HepG2 (cell line): Measurements from ENCODE around the gene PRM2. TPM values are rescaled to one million over a fixed set of nuclear protein-coding genes. Genes with fewer than 3 reads are reported as not detected.

Experiments
- ARID4A ChIP-seq: sonication (generic); formaldehyde crosslinking; IDR thresholded peaks from 2 replicates; pipeline ENCODE4 v1.5.0; 2020; ENCODE audit warnings: mild to moderate bottlenecking, missing genetic modification reagents, borderline replicate concordance
- ARNT2 ChIP-seq: sonication (generic); formaldehyde crosslinking; IDR thresholded peaks from 2 replicates; pipeline ENCODE4 v1.8.0; 2022; ENCODE audit warnings: mild to moderate bottlenecking, low read depth, missing genetic modification reagents, moderate library complexity
- CENPX ChIP-seq: sonication (generic); formaldehyde crosslinking; IDR thresholded peaks from 2 replicates; pipeline ENCODE4 v1.9.0; 2021; ENCODE audit warnings: mild to moderate bottlenecking, missing genetic modification reagents, moderate library complexity
- DMTF1 ChIP-seq: sonication (generic); formaldehyde crosslinking; IDR thresholded peaks from 2 replicates; pipeline ENCODE4 v1.4.0; 2020; ENCODE audit warnings: mild to moderate bottlenecking, missing genetic modification reagents
- MTA1 ChIP-seq: sonication (generic); formaldehyde crosslinking; IDR thresholded peaks from 2 replicates; pipeline ENCODE4 v1.4.0; 2020; ENCODE audit warnings: missing genetic modification reagents, mild to moderate bottlenecking, borderline replicate concordance
- NCOA5 ChIP-seq: sonication (generic); formaldehyde crosslinking; IDR thresholded peaks from 2 replicates; pipeline ENCODE4 v1.4.0; 2020; ENCODE audit warnings: missing genetic modification reagents
- NFKB2 ChIP-seq: sonication (generic); formaldehyde crosslinking; IDR thresholded peaks from 2 replicates; pipeline ENCODE4 v1.4.0; 2020; ENCODE audit warnings: missing genetic modification reagents, borderline replicate concordance
- PRMT3 ChIP-seq: sonication (generic); formaldehyde crosslinking; IDR thresholded peaks from 2 replicates; pipeline ENCODE4 v1.8.1; 2022; ENCODE audit warnings: low read depth, mild to moderate bottlenecking, moderate library complexity, missing genetic modification reagents, borderline replicate concordance
- TGIF2 ChIP-seq: IDR thresholded peaks from 2 replicates; pipeline ENCODE4 v1.6.1; 2016; ENCODE audit warnings: control low read depth, missing compliant biosample characterization
- ZMYM2 ChIP-seq: sonication (generic); formaldehyde crosslinking; IDR thresholded peaks from 2 replicates; pipeline ENCODE4 v1.8.0; 2022; ENCODE audit warnings: mild to moderate bottlenecking, missing genetic modification reagents
- ZNF3 ChIP-seq: IDR thresholded peaks from 2 replicates; pipeline ENCODE4 v1.7.0; 2017; ENCODE audit warnings: inconsistent platforms
- ZNF326 ChIP-seq: sonication (generic); formaldehyde crosslinking; IDR thresholded peaks from 2 replicates; pipeline ENCODE4 v1.4.0; 2020; ENCODE audit warnings: missing genetic modification reagents, borderline replicate concordance
- ZNF841 ChIP-seq: sonication (generic); formaldehyde crosslinking; IDR thresholded peaks from 2 replicates; pipeline ENCODE4 v1.8.1; 2023; ENCODE audit warnings: missing genetic modification reagents, borderline replicate concordance
- polyA plus RNA-seq, 8 experiments: library from polyadenylated mRNA; depleted of rRNA in 3 of 8; stranded (reverse) in 7 of 8; unstranded in 1 of 8; fragments of >200 nt; fragmentation: Illumina TruSeq in 4 of 8; extraction: Trizol in 4 of 8; gene quantifications; 2 replicates each; pipeline versions ENCODE4 v1.2.1 to v1.2.3, GENCODE V29; 2011 to 2016; ENCODE audit warnings: low read depth in 4 of 8, missing spikeins in 1 of 8, mixed read lengths in 1 of 8; ENCODE audit not compliant: insufficient read depth in 1 of 8
- total RNA-seq, 5 experiments: library from RNA; depleted of rRNA; stranded (reverse); fragments of >200 nt; fragmentation: Illumina TruSeq; extraction: Trizol; gene quantifications; 2 replicates each; pipeline ENCODE4 v1.2.3, GENCODE V29; 2016; ENCODE audit warnings: low read depth in 1 of 5
- TF ChIP-seq, protein P1 (sequence below): sonication (generic); formaldehyde crosslinking; IDR thresholded peaks from 2 replicates; pipeline ENCODE4 v1.5.0; 2020; ENCODE audit warnings: missing genetic modification reagents
- TF ChIP-seq, protein P2 (sequence below): sonication (generic); formaldehyde crosslinking; IDR thresholded peaks from 2 replicates; pipeline ENCODE4 v1.8.0; 2022; ENCODE audit warnings: mild to moderate bottlenecking, missing genetic modification reagents, moderate library complexity
- TF ChIP-seq, protein P3 (sequence below): sonication (generic); formaldehyde crosslinking; IDR thresholded peaks from 2 replicates; pipeline ENCODE4 v1.5.0; 2020; ENCODE audit warnings: missing genetic modification reagents, mild to moderate bottlenecking, borderline replicate concordance
- TF ChIP-seq, protein P4 (sequence below): sonication (generic); formaldehyde crosslinking; IDR thresholded peaks from 2 replicates; pipeline ENCODE4 v1.4.0; 2020; ENCODE audit warnings: missing genetic modification reagents

The PRM2 gene
- total and polyA plus RNA-seq, 2 of the 13 experiments (the other 11 are each of a cell fraction or from before 2014, with no cell fraction given), result 0.54 TPM; not detected in 1

DNA sequence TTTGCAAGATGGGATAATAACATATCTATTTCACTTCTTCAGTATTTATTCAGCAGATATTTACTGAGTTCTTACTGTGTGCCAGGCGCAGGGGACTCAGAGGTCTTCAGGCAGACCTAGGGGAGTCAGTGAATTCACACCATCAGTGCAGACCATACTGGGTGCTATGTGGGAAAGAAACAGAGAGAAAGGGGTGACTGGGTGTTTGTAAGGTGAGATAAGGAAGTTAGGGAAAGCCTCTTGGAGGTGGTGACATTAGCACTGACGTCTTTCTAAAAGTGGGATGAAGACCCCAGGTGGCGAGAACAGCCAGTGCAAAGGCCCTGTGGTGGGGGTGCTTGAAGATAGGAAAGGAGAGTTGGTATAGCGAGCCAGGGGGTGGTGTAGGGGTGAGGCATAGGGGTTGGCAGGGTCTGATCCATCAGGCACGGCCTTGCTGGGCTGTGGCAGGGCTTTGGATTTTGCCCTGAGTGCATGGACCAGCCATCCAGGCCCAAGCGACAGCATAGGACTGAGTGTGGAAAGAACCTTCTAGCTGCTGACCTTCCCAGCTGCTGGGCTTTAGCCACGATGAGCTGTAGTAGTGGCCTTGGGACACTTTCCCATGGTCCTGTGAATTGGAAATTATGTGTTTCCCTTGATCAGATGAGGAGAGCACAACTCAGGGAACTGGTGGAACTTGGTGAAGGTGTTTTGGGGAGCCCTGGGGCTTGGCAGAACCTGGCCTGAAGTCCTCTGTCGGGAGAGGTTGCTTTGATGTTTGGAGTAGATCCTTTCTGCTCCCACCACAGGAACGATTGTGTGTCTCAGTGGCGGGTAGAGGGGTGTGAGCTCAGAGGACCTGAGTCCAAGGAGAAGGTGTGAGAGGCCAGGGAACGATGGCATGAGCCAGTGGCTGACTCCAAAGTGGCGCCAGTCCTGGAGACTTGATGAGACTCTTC lies 16.4 kb downstream of the PRM2 start (continued):
- TF ChIP-seq ARID4A (CRISPR knock-in tag), result peak; percentile 39; the same call in 1 of the 2 replicates
- TF ChIP-seq CENPX (CRISPR knock-in tag), result no peak
- TF ChIP-seq ARNT2 (CRISPR knock-in tag), result no peak
- TF ChIP-seq MTA1 (CRISPR knock-in tag), result no peak; the same call in 1 of the 2 replicates
- TF ChIP-seq NFKB2 (CRISPR knock-in tag), result no peak; the same call in 1 of the 2 replicates
- no peak for TF ChIP-seq PRMT3
- TF ChIP-seq DMTF1 (CRISPR knock-in tag), result 0 out of 2 replicates have a peak, but pooled peaks have one; percentile 12
- TF ChIP-seq, protein P1, sequence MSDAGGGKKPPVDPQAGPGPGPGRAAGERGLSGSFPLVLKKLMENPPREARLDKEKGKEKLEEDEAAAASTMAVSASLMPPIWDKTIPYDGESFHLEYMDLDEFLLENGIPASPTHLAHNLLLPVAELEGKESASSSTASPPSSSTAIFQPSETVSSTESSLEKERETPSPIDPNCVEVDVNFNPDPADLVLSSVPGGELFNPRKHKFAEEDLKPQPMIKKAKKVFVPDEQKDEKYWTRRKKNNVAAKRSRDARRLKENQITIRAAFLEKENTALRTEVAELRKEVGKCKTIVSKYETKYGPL (CRISPR knock-in tag), result no peak
- TF ChIP-seq ZNF3, result no peak
- peak; percentile 65; the same call in 1 of the 2 replicates for TF ChIP-seq ZMYM2 (CRISPR knock-in tag)
- TF ChIP-seq, protein P2, sequence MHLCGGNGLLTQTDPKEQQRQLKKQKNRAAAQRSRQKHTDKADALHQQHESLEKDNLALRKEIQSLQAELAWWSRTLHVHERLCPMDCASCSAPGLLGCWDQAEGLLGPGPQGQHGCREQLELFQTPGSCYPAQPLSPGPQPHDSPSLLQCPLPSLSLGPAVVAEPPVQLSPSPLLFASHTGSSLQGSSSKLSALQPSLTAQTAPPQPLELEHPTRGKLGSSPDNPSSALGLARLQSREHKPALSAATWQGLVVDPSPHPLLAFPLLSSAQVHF, result no peak
- TF ChIP-seq TGIF2 (CRISPR knock-in tag), result no peak
- no peak for TF ChIP-seq NCOA5
- no peak for TF ChIP-seq ZNF841 (CRISPR knock-in tag)
- TF ChIP-seq, protein P3, sequence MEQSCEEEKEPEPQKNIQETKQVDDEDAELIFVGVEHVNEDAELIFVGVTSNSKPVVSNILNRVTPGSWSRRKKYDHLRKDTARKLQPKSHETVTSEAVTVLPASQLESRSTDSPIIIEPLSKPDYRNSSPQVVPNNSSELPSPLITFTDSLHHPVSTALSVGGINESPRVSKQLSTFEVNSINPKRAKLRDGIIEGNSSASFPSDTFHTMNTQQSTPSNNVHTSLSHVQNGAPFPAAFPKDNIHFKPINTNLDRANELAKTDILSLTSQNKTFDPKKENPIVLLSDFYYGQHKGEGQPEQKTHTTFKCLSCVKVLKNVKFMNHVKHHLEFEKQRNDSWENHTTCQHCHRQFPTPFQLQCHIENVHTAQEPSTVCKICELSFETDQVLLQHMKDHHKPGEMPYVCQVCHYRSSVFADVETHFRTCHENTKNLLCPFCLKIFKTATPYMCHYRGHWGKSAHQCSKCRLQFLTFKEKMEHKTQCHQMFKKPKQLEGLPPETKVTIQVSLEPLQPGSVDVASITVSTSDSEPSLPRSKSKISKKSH, result peak; percentile 56; the same call in 1 of the 2 replicates
- TF ChIP-seq, protein P4, sequence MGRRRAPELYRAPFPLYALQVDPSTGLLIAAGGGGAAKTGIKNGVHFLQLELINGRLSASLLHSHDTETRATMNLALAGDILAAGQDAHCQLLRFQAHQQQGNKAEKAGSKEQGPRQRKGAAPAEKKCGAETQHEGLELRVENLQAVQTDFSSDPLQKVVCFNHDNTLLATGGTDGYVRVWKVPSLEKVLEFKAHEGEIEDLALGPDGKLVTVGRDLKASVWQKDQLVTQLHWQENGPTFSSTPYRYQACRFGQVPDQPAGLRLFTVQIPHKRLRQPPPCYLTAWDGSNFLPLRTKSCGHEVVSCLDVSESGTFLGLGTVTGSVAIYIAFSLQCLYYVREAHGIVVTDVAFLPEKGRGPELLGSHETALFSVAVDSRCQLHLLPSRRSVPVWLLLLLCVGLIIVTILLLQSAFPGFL (CRISPR knock-in tag), result no peak
- no peak; the same call in 1 of the 2 replicates for TF ChIP-seq ZNF326 (CRISPR knock-in tag)
